ENCODE results near the gene BPIFB6. TPM values are rescaled to one million over a fixed set of nuclear protein-coding genes. Genes with fewer than 3 reads are reported as not detected.

The BPIFB6 gene
- total RNA-seq, 6 donors from 2014 or later, result not detected

DNA sequence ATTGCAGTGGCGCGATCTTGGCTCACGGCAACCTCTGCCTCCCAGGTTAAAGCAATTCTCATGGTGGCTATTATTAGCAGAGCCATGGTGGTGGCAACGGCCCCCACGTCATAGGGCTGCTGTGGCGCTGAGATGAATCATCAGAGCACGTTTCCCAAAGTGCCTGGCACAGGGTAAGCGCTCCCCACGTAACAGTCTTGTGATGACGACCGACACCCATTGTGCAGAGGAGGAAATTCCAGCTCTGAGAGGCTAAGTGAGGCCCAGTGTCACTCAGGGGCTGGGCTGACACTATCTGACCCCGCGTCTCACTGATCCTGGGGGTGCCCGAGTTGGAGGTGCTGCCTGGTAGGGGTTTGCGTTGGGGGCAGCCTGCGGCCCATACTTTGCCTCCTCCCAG, 43.4 kb upstream of the BPIFB6 start:
- Histone ChIP-seq H3K4me3 (no peak overlapping the region), H3K27ac (no peak overlapping the region), H3K4me1 (peaks cover 0 to under 1% (median 0%) of the 10 kb centered on the region in 4 donors), H3K9me3 (no peaks in the 10 kb centered on the region), H3K27me3 (no peaks in the 10 kb centered on the region), H3K36me3 (no peaks in the 10 kb centered on the region)
- 72 to 82% methylated on average over 12 to 16 of the region's 16 CpGs for WGBS, 2 donors
- no peak for TF ChIP-seq POLR2AphosphoS5 (IDR thresholded peaks at IDR 0.05)
- no peak for TF ChIP-seq POLR2A (IDR thresholded peaks at IDR 0.05)
- TF ChIP-seq, protein P1, sequence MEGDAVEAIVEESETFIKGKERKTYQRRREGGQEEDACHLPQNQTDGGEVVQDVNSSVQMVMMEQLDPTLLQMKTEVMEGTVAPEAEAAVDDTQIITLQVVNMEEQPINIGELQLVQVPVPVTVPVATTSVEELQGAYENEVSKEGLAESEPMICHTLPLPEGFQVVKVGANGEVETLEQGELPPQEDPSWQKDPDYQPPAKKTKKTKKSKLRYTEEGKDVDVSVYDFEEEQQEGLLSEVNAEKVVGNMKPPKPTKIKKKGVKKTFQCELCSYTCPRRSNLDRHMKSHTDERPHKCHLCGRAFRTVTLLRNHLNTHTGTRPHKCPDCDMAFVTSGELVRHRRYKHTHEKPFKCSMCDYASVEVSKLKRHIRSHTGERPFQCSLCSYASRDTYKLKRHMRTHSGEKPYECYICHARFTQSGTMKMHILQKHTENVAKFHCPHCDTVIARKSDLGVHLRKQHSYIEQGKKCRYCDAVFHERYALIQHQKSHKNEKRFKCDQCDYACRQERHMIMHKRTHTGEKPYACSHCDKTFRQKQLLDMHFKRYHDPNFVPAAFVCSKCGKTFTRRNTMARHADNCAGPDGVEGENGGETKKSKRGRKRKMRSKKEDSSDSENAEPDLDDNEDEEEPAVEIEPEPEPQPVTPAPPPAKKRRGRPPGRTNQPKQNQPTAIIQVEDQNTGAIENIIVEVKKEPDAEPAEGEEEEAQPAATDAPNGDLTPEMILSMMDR (IDR thresholded peaks at IDR 0.05), result no peak
- TF ChIP-seq EP300 (IDR thresholded peaks at IDR 0.05), result no peak
- DNase-seq, result no peak
- ATAC-seq (ENCODE audit: low FRiP score in 2 of 2), result no peak

DNA sequence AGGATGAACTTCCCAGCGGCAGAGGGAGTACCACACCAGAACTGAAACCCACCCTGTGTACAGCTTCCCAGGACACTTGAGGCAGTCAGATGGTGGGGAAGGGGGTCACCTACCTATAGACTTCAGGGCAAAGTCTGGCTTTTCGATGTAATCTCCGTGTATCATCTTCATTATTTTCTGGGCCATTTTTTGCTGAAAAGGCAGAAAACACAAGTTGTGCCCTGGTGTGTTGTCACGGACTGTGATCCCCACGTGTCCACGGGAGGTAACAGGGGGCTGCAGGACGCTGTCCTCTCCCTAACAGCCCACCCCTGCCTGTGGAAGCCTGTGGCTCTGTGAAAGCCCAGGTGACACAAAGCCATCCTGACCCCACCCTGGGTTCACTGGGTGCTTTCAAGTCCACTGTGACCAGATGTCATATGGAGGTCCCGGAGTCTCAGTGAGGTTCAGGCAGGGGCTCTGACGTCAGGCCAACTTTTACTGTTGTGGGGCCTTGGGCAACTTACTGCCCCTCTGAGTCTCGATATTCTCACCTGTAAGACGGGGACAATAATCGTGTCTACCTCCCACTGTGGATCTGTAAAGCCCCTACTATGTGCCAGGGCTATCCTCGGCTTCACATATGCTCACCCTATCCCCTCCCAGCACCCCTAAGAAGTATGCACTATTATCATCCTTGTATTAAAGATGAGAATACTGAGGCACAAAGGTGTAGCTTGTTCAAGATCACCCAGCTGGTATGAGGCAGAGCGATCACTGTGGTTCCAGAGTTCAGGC, 41.8 kb upstream of the BPIFB6 start:
- WGBS, 2 donors, result 86 to 90% methylated on average over 11 to 14 of the region's 14 CpGs
- no peak for ATAC-seq (ENCODE audit: low FRiP score in 2 of 2)
- TF ChIP-seq POLR2AphosphoS5 (IDR thresholded peaks at IDR 0.05) (no peak), EP300 (IDR thresholded peaks at IDR 0.05) (no peak), POLR2A (IDR thresholded peaks at IDR 0.05) (no peak)
- TF ChIP-seq, protein P1 (IDR thresholded peaks at IDR 0.05), result no peak

DNA sequence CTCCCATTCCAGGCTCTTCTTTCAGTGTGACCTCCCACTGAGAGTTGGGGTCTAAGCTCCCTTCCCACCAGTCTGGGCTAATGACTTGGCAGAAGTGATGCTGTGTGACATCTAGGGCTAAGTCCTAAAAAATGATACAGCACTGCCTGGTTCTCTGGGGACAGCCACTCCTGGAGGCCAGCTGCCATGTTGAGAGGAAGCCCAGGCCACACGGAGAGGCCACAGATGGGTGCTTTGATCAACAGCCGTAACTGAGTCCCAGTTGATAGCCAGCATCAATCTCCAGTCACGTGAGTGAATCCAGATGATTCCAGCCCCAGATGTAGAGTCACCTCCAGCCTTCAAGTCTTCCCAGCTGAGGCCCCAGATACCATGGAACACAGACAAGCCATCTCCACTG, 41.0 kb upstream of the BPIFB6 start:
- Histone ChIP-seq H3K27me3 (no peaks in the 10 kb centered on the region), H3K36me3 (no peaks in the 10 kb centered on the region), H3K27ac (no peak overlapping the region), H3K4me3 (no peak overlapping the region), H3K9me3 (peaks cover 0 to 6% (median 6%) of the 10 kb centered on the region in 4 donors), H3K4me1 (no peaks in the 10 kb centered on the region)
- TF ChIP-seq POLR2A (IDR thresholded peaks at IDR 0.05) (no peak), POLR2AphosphoS5 (IDR thresholded peaks at IDR 0.05) (no peak), EP300 (IDR thresholded peaks at IDR 0.05) (no peak)
- TF ChIP-seq, protein P1 (IDR thresholded peaks at IDR 0.05), result no peak
- 56 to 100% methylated on average over 1 to 3 of the region's 3 CpGs for WGBS, 2 donors
- ATAC-seq (ENCODE audit: low FRiP score in 2 of 2), result no peak
- DNase-seq, result no peak

More for the DNA sequence above, 41.8 kb upstream of the BPIFB6 start:
- no peak for DNase-seq
- H3K4me3 ChIP-seq, result no peak overlapping the region
- H3K36me3 ChIP-seq, result no peaks in the 10 kb centered on the region
- no peaks in the 10 kb centered on the region for H3K4me1 ChIP-seq
- no peaks in the 10 kb centered on the region for H3K9me3 ChIP-seq
- no peaks in the 10 kb centered on the region for H3K27me3 ChIP-seq
- H3K27ac ChIP-seq, result no peak overlapping the region

DNA sequence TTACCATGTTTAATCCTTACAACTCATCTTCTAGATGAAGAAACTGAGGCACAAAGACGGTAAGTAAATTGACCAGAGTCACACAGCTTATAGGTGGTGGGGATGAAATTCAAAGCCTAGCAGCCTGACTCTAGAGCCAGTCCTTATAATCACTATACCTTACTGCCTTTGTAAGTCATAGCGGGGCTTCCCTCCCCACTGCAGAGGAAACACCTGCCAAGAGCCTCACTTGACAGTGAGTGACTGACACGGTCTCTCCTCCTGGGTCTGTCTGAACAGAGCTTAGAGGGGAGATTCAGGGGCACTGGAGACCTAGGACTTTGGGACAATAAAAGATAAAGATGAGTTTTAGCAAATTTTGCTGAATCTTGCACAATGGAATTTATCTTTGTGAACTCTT, 40.1 kb upstream of the BPIFB6 start:
- ATAC-seq (ENCODE audit: low FRiP score in 2 of 2), result no peak
- TF ChIP-seq POLR2AphosphoS5 (IDR thresholded peaks at IDR 0.05), result no peak
- TF ChIP-seq, protein P1 (IDR thresholded peaks at IDR 0.05), result no peak
- TF ChIP-seq POLR2A (IDR thresholded peaks at IDR 0.05), result no peak
- TF ChIP-seq EP300 (IDR thresholded peaks at IDR 0.05), result no peak
- 46 to 54% methylated on average over 3 of the region's 3 CpGs for WGBS, 2 donors

More for the DNA sequence above, 40.1 kb upstream of the BPIFB6 start:
- Histone ChIP-seq H3K27me3 (no peaks in the 10 kb centered on the region), H3K9me3 (peaks cover 0 to 8% (median 7%) of the 10 kb centered on the region in 4 donors), H3K4me1 (no peaks in the 10 kb centered on the region), H3K36me3 (no peaks in the 10 kb centered on the region), H3K27ac (no peak overlapping the region), H3K4me3 (no peak overlapping the region)
- DNase-seq, result no peak
